ENCODE measurements around the gene GABRD. TPM values are rescaled to one million over a fixed set of nuclear protein-coding genes. Genes with fewer than 3 reads are reported as not detected.

The GABRD gene
- total RNA-seq, 1 donor from 2014 or later = not detected

- TF ChIP-seq CTCF (IDR thresholded peaks at IDR 0.05; ENCODE audit: insufficient read depth, low read length, poor library complexity, severe bottlenecking) = no peak
- no peaks in the 10 kb centered on the region for H3K36me3 ChIP-seq (ENCODE audit: control insufficient read depth, insufficient read depth, low read length)
- no peak overlapping the region for H3K4me3 ChIP-seq (ENCODE audit: low read depth, low read length)
- DNase-seq (ENCODE audit: low read depth) = no peak
- H3K27me3 ChIP-seq (ENCODE audit: control insufficient read depth, insufficient read depth, low read length) = peaks cover 47% of the 10 kb centered on the region
These were observed 3.0 kb upstream of the GABRD start for GRCh38 chr1:2016123-2016522.

DNA sequence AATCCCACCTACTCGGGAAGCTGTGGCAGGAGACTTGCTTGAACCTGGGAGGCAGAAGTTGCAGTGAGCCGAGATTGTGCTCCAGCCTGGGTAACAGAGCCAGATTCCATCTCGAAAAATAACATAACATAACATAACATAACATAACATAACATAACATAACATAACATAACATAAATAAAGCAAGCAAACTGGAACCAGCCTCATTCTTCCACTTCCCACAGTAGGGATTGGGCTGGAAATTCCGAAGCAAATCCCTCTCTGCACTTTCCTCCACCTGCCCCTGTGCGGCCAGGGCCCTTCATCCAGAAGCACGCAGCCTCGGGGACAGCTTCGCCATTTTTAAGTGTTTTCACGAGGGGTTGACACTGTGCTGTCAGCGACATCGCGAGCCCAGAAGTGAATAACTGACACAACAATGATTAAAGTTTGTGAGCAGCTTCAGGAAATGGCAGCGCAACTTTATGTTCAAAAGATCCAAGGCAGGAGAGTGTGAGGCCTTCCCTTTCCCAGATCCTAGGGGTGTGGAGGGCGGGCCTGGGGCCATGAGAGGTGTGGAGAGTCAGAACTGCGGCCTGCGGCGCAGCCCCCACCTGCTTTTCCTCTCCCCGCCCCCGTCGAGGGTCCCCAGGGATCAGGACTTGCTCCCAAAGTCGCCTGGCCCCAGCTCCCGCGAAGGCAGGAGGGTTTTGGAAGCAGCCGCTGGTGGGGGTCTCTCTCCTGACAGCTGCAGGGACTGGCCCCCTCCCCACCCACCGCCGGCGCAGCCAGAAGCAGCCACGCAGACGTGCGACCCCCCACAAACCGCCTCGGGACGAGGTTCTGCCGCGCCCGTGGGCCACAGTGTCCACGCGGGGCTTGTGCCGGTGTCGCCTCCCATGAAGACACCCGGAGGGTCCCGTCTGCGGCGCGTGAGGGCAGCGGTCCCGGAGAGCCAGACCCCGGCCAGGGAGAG lies 651 bp upstream of the GABRD start:
- DNase-seq (ENCODE audit: low read depth) = no peak
- no peak for TF ChIP-seq CTCF (IDR thresholded peaks at IDR 0.05; ENCODE audit: insufficient read depth, low read length, poor library complexity, severe bottlenecking)
- Histone ChIP-seq H3K27me3 (ENCODE audit: control insufficient read depth, insufficient read depth, low read length) (peaks cover 70% of the 10 kb centered on the region), H3K4me3 (ENCODE audit: low read depth, low read length) (no peak overlapping the region), H3K36me3 (ENCODE audit: control insufficient read depth, insufficient read depth, low read length) (no peaks in the 10 kb centered on the region)

DNA sequence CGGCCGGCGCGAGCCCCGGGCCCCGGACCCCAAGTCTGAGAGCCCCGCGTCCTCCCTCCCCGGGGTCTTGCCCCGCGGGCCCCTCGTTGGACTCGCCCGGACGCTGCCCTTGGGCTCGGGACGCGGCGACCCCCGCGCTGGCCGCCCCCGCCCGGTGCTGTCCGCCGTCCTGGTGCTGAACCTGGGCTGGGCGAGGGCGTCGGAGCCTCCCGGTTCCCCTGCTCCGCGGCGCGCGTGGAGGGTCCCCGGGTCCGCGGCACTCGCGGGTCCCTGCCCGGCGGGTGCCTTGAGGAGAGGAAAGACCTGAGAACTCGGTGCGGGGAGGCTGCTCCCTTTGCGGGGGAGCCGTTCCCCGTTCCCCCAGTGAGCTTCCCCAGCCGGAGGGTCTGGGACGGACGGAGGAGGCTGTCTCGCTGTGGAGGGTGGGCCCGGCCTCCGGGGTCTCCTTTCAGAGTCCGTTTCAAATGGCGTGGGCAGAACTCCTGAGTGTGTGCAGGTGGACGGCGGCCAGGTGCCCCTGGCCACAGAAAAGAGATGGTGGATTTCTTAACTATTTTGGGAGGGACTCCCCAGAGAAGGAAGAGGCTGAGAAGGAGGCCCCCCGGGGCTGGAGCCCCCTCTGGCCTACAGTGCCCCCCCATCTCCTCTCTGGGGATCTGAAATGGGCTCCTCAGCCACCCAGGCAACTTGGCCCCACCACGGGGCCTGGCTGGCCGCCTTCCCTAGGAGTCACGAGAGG lies 595 bp downstream of the GABRD start:
- H3K27me3 ChIP-seq (ENCODE audit: control insufficient read depth, insufficient read depth, low read length) = peaks cover 79% of the 10 kb centered on the region
- no peak for DNase-seq (ENCODE audit: low read depth)
- H3K36me3 ChIP-seq (ENCODE audit: control insufficient read depth, insufficient read depth, low read length) = no peaks in the 10 kb centered on the region
- H3K4me3 ChIP-seq (ENCODE audit: low read depth, low read length) = no peak overlapping the region
- no peak for TF ChIP-seq CTCF (IDR thresholded peaks at IDR 0.05; ENCODE audit: insufficient read depth, low read length, poor library complexity, severe bottlenecking)

DNA sequence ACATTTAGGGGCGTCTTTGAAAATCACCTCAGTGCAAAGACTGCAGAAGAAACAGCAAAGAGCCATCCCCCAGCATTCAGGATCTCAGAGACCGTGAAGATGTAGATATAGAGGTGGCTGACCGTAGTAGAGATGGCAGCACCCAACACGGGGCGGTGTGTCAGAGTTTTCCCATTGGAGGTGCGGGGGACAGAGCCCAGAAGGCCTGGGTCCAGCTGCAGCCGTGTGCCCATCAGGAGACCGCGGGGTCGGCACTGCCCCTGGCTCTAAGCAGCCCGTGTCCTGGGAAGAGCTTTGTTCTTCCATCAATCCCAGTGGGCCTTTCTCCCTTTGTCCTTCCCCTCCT lies 1.1 kb downstream of the GABRD start:
- Histone ChIP-seq H3K27me3 (ENCODE audit: control insufficient read depth, insufficient read depth, low read length) (peaks cover 82% of the 10 kb centered on the region), H3K36me3 (ENCODE audit: control insufficient read depth, insufficient read depth, low read length) (no peaks in the 10 kb centered on the region), H3K4me3 (ENCODE audit: low read depth, low read length) (no peak overlapping the region)
- TF ChIP-seq CTCF (IDR thresholded peaks at IDR 0.05; ENCODE audit: insufficient read depth, low read length, poor library complexity, severe bottlenecking) = no peak
- no peak for DNase-seq (ENCODE audit: low read depth)

GRCh38 chr1:2021550-2021949 lies 2.4 kb downstream of the GABRD start:
- no peak for TF ChIP-seq CTCF (IDR thresholded peaks at IDR 0.05; ENCODE audit: insufficient read depth, low read length, poor library complexity, severe bottlenecking)
- Histone ChIP-seq H3K4me3 (ENCODE audit: low read depth, low read length) (no peak overlapping the region), H3K27me3 (ENCODE audit: control insufficient read depth, insufficient read depth, low read length) (peaks cover 87% of the 10 kb centered on the region), H3K36me3 (ENCODE audit: control insufficient read depth, insufficient read depth, low read length) (no peaks in the 10 kb centered on the region)
- DNase-seq (ENCODE audit: low read depth) = no peak

Measured in kidney epithelial cell (primary cell).